A549 treated with dexamethasone at 1 μM for 4 hours (cell line): Measurements from ENCODE around the gene SERPINA4. TPM values are rescaled to one million over a fixed set of nuclear protein-coding genes. Genes with fewer than 3 reads are reported as not detected.

Source experiments
- total RNA-seq: library from RNA; stranded (reverse); fragments of 200-300 nt; extraction: Qiagen RNA extraction; gene quantifications from 5 replicates; pipeline ENCODE4 v1.2.3, GENCODE V29; 2022

The SERPINA4 gene
- 0.07 to 0.12 TPM (median 0.09 TPM) in 3 of 5 replicates, not detected in the others for total RNA-seq

GRCh38 chr14:94560751-94561655 is at the start of gene SERPINA4:
SERPINA4 (plus strand) TSS chr14:94561442; CDS start chr14:94563483, 2,041 bp downstream.

GRCh38 chr14:94581127-94581999 is 20.1 kb downstream of the SERPINA4 start, which contains the start of gene SERPINA5:
SERPINA5 (plus strand) TSS chr14:94581426; CDS start chr14:94587363, 5,937 bp downstream.

GRCh38 chr14:94612174-94612573 is 50.9 kb downstream of the SERPINA4 start, which contains the start of gene SERPINA3:
SERPINA3 (plus strand) TSS chr14:94612391; CDS start chr14:94614442, 2,051 bp downstream.

Other genes with a start within 250 kb of the SERPINA4 start
- 0.95 to 1.6 TPM (median 1.4 TPM) in 5 replicates for gene SERPINA6, start 238.1 kb upstream of the SERPINA4 start, total RNA-seq
- 0.08 TPM in 1 of 5 replicates, not detected in the others for gene SERPINA2, start 194.7 kb upstream of the SERPINA4 start, total RNA-seq
- 1.2 to 2.8 TPM (median 2.2 TPM) in 5 replicates for gene SERPINA1, start 172.8 kb upstream of the SERPINA4 start, total RNA-seq
- gene SERPINA11, start 108.6 kb upstream of the SERPINA4 start, total RNA-seq: not detected in 5 replicates
- gene SERPINA9, start 85.2 kb upstream of the SERPINA4 start, total RNA-seq: not detected in 5 replicates
- gene SERPINA12, start 52.0 kb upstream of the SERPINA4 start, total RNA-seq: 0.06 TPM in 1 of 5 replicates, not detected in the others
- gene SERPINA5, start 20.0 kb downstream of the SERPINA4 start, total RNA-seq: 0.07 to 0.27 TPM (median 0.17 TPM) in 5 replicates
- gene SERPINA3, start 50.9 kb downstream of the SERPINA4 start, total RNA-seq: 10.4 to 14.2 TPM (median 12.6 TPM) in 5 replicates
- 0.22 to 0.39 TPM (median 0.31 TPM) in 5 replicates for gene GSC, start 208.7 kb downstream of the SERPINA4 start, total RNA-seq